HepG2 (cell line): ENCODE results near the gene TOP2A. TPM values are rescaled to one million over a fixed set of nuclear protein-coding genes. Genes with fewer than 3 reads are reported as not detected.

Source experiments
- ATF1 ChIP-seq: IDR thresholded peaks from 2 replicates; pipeline ENCODE4 v1.6.1; 2016; ENCODE audit warnings: mild to moderate bottlenecking, control low read depth
- ATF3 ChIP-seq: sonication (generic); formaldehyde crosslinking; IDR thresholded peaks from 2 replicates; pipeline ENCODE4 v1.4.0; 2020; ENCODE audit warnings: missing genetic modification reagents
- ATM ChIP-seq: fragments of 450-650 bp; IDR thresholded peaks from 2 replicates; pipeline ENCODE4 v1.7.1; 2017; ENCODE audit warnings: mild to moderate bottlenecking, borderline replicate concordance
- ATRX ChIP-seq: sonication (generic); formaldehyde crosslinking; IDR thresholded peaks from 2 replicates; pipeline ENCODE4 v1.4.0; 2020; ENCODE audit warnings: missing genetic modification reagents, borderline replicate concordance
- HNF4G ChIP-seq, 2 experiments: sonication (generic) in 1 of 2; formaldehyde crosslinking in 1 of 2; IDR thresholded peaks; 2 replicates each; pipeline versions ENCODE4 v1.4.0 to v1.6.1; 2011 to 2020; ENCODE audit warnings: borderline replicate concordance in 2 of 2, low read depth in 2 of 2, mild to moderate bottlenecking in 2 of 2, low read length in 1 of 2, missing genetic modification reagents in 1 of 2, moderate library complexity in 1 of 2
- KDM5B ChIP-seq: sonication (generic); formaldehyde crosslinking; IDR thresholded peaks from 2 replicates; pipeline ENCODE4 v1.4.0; 2020; ENCODE audit warnings: missing genetic modification reagents, mild to moderate bottlenecking, borderline replicate concordance
- KLF13 ChIP-seq: sonication (generic); formaldehyde crosslinking; IDR thresholded peaks from 2 replicates; pipeline ENCODE4 v1.4.0; 2020; ENCODE audit warnings: mild to moderate bottlenecking, missing genetic modification reagents
- NCOA2 ChIP-seq: sonication (generic); formaldehyde crosslinking; IDR thresholded peaks from 2 replicates; pipeline ENCODE4 v1.8.0; 2022; ENCODE audit warnings: inconsistent platforms
- RNF219 ChIP-seq: sonication (generic); formaldehyde crosslinking; IDR thresholded peaks from 2 replicates; pipeline ENCODE4 v1.5.0; 2020; ENCODE audit warnings: mild to moderate bottlenecking, missing genetic modification reagents
- STAT5B ChIP-seq: sonication (generic); formaldehyde crosslinking; IDR thresholded peaks from 2 replicates; pipeline ENCODE4 v1.4.0; 2020; ENCODE audit warnings: missing genetic modification reagents
- U2AF2 ChIP-seq: fragments of 200-400 bp; formaldehyde crosslinking; IDR thresholded peaks from 2 replicates; pipeline ENCODE4 v1.6.1; 2017; ENCODE audit warnings: low read depth, mild to moderate bottlenecking, low read length
- ZEB1 ChIP-seq: IDR thresholded peaks from 2 replicates; pipeline ENCODE4 v1.6.1; 2012; ENCODE audit warnings: mild to moderate bottlenecking, low read depth, inconsistent platforms; ENCODE audit not compliant: insufficient replicate concordance
- ZFP36L2 ChIP-seq: sonication (generic); formaldehyde crosslinking; IDR thresholded peaks from 2 replicates; pipeline ENCODE4 v1.4.0; 2020; ENCODE audit warnings: missing genetic modification reagents
- ZNF335 ChIP-seq: sonication (generic); formaldehyde crosslinking; IDR thresholded peaks from 2 replicates; pipeline ENCODE4 v1.4.0; 2020; ENCODE audit warnings: missing genetic modification reagents
- ZNF510 ChIP-seq: sonication (generic); formaldehyde crosslinking; IDR thresholded peaks from 2 replicates; pipeline ENCODE4 v1.4.0; 2020; ENCODE audit warnings: low read depth, mild to moderate bottlenecking, missing genetic modification reagents
- ZNF546 ChIP-seq: sonication (generic); formaldehyde crosslinking; conservative IDR thresholded peaks from 2 replicates; pipeline ENCODE4 v1.8.1; 2023; ENCODE audit warnings: mild to moderate bottlenecking, missing genetic modification reagents
- ZNF567 ChIP-seq: sonication (generic); formaldehyde crosslinking; IDR thresholded peaks from 2 replicates; pipeline ENCODE4 v1.8.1; 2023; ENCODE audit warnings: mild to moderate bottlenecking, missing genetic modification reagents, borderline replicate concordance
- ZNF652 ChIP-seq: IDR thresholded peaks from 2 replicates; pipeline ENCODE4 v1.6.1; 2016; ENCODE audit warnings: low read depth, borderline replicate concordance
- ZNF7 ChIP-seq: IDR thresholded peaks from 2 replicates; pipeline ENCODE4 v1.6.1; 2016; ENCODE audit warnings: missing biosample characterization, missing genetic modification reagents
- ZNF878 ChIP-seq: sonication (generic); formaldehyde crosslinking; IDR thresholded peaks from 2 replicates; pipeline ENCODE4 v1.8.1; 2023; ENCODE audit warnings: mild to moderate bottlenecking, missing genetic modification reagents, moderate library complexity
- ZSCAN9 ChIP-seq: IDR thresholded peaks from 2 replicates; pipeline ENCODE4 v1.6.1; 2016; ENCODE audit warnings: borderline replicate concordance
- polyA plus RNA-seq, 8 experiments: library from polyadenylated mRNA; depleted of rRNA in 3 of 8; stranded (reverse) in 7 of 8; unstranded in 1 of 8; fragments of >200 nt; fragmentation: Illumina TruSeq in 4 of 8; extraction: Trizol in 4 of 8; gene quantifications; 2 replicates each; pipeline versions ENCODE4 v1.2.1 to v1.2.3, GENCODE V29; 2011 to 2016; ENCODE audit warnings: low read depth in 4 of 8, missing spikeins in 1 of 8, mixed read lengths in 1 of 8; ENCODE audit not compliant: insufficient read depth in 1 of 8
- total RNA-seq, 5 experiments: library from RNA; depleted of rRNA; stranded (reverse); fragments of >200 nt; fragmentation: Illumina TruSeq; extraction: Trizol; gene quantifications; 2 replicates each; pipeline ENCODE4 v1.2.3, GENCODE V29; 2016; ENCODE audit warnings: low read depth in 1 of 5
- TF ChIP-seq, protein P1 (sequence below): sonication (generic); formaldehyde crosslinking; IDR thresholded peaks from 2 replicates; pipeline ENCODE4 v1.5.0; 2020; ENCODE audit warnings: missing genetic modification reagents
- TF ChIP-seq, protein P2 (sequence below): sonication (generic); formaldehyde crosslinking; conservative IDR thresholded peaks from 2 replicates; pipeline ENCODE4 v1.4.0; 2020; ENCODE audit warnings: missing genetic modification reagents
- TF ChIP-seq, protein P3 (sequence below): sonication (generic); formaldehyde crosslinking; IDR thresholded peaks from 2 replicates; pipeline ENCODE4 v1.5.0; 2020; ENCODE audit warnings: mild to moderate bottlenecking, missing genetic modification reagents

TOP2A gene
- total and polyA plus RNA-seq, 2 of the 13 experiments (the other 11 are each of a cell fraction or from before 2014, with no cell fraction given): 108 to 327 TPM

GRCh38 chr17:40355123-40355803, 62.4 kb downstream of the TOP2A start (continued):
- TF ChIP-seq KLF13 (CRISPR knock-in tag): 0 out of 2 replicates have a peak, but pooled peaks have one; percentile 64
- TF ChIP-seq ZNF7 (CRISPR knock-in tag): no peak
- no peak for TF ChIP-seq ZNF878 (CRISPR knock-in tag)
- TF ChIP-seq ATF3 (CRISPR knock-in tag): no peak
- no peak for TF ChIP-seq ZNF510
- peak; percentile 67; the same call in 1 of the 2 replicates for TF ChIP-seq KDM5B (CRISPR knock-in tag)
- no peak for TF ChIP-seq STAT5B (CRISPR knock-in tag)
- no peak for TF ChIP-seq ZFP36L2
- TF ChIP-seq NCOA2 (CRISPR knock-in tag): no peak; the same call in 1 of the 2 replicates
- no peak for TF ChIP-seq ZEB1
- no peak for TF ChIP-seq U2AF2
- TF ChIP-seq, protein P1, sequence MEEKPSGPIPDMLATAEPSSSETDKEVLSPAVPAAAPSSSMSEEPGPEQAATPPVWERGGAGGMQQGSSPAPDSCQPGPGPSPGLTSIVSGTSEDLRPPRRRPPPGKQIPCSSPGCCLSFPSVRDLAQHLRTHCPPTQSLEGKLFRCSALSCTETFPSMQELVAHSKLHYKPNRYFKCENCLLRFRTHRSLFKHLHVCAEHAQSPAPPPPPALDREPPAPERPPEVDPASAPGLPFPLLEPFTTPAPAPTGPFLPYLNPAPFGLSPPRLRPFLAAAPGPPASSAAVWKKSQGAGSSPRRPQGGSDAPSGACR (CRISPR knock-in tag): no peak
- TF ChIP-seq, protein P2, sequence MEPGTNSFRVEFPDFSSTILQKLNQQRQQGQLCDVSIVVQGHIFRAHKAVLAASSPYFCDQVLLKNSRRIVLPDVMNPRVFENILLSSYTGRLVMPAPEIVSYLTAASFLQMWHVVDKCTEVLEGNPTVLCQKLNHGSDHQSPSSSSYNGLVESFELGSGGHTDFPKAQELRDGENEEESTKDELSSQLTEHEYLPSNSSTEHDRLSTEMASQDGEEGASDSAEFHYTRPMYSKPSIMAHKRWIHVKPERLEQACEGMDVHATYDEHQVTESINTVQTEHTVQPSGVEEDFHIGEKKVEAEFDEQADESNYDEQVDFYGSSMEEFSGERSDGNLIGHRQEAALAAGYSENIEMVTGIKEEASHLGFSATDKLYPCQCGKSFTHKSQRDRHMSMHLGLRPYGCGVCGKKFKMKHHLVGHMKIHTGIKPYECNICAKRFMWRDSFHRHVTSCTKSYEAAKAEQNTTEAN: no peak
- TF ChIP-seq ZNF567 (CRISPR knock-in tag): no peak
- TF ChIP-seq ZNF652 (CRISPR knock-in tag): peak; percentile 56; the same call in 1 of the 2 replicates
- no peak for TF ChIP-seq ZNF546 (CRISPR knock-in tag)
- TF ChIP-seq, protein P3, sequence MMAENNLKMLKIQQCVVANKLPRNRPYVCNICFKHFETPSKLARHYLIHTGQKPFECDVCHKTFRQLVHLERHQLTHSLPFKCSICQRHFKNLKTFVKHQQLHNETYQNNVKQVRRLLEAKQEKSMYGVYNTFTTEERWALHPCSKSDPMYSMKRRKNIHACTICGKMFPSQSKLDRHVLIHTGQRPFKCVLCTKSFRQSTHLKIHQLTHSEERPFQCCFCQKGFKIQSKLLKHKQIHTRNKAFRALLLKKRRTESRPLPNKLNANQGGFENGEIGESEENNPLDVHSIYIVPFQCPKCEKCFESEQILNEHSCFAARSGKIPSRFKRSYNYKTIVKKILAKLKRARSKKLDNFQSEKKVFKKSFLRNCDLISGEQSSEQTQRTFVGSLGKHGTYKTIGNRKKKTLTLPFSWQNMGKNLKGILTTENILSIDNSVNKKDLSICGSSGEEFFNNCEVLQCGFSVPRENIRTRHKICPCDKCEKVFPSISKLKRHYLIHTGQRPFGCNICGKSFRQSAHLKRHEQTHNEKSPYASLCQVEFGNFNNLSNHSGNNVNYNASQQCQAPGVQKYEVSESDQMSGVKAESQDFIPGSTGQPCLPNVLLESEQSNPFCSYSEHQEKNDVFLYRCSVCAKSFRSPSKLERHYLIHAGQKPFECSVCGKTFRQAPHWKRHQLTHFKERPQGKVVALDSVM (CRISPR knock-in tag): no peak
- TF ChIP-seq ZNF335: no peak
- TF ChIP-seq ATM: no peak
- no peak for TF ChIP-seq RNF219 (CRISPR knock-in tag)
- TF ChIP-seq ATF1 (CRISPR knock-in tag): no peak
- TF ChIP-seq ZSCAN9 (CRISPR knock-in tag): 0 out of 2 replicates have a peak, but pooled peaks have one; percentile 62
- TF ChIP-seq ATRX: no peak
- TF ChIP-seq HNF4G (IDR thresholded peaks at IDR 0.05; ENCODE audit: borderline replicate concordance, low read depth, low read length): no peak
- no peak for TF ChIP-seq HNF4G (CRISPR knock-in tag; IDR thresholded peaks at IDR 0.05; ENCODE audit: borderline replicate concordance, low read depth)
